Epithelial cell of esophagus (primary cell): ENCODE results near the gene IL19.

ENCODE experiments used
- DNase-seq: peaks from one replicate; pipeline ENCODE4 v3.0.0; 2010; ENCODE audit warnings: low read depth
- H3K4me3 ChIP-seq: 2 replicates; pipeline ENCODE4 v1.5.1; 2011; ENCODE audit warnings: mild to moderate bottlenecking, low read length, control low read depth
- TF ChIP-seq, protein P1 (sequence below): IDR thresholded peaks from 2 replicates; pipeline ENCODE4 v1.5.1; 2011; ENCODE audit warnings: low read depth, mild to moderate bottlenecking, low read length, control low read depth, inconsistent platforms; ENCODE audit not compliant: insufficient read depth; ENCODE audit errors: missing control alignments

IL19 gene

DNA sequence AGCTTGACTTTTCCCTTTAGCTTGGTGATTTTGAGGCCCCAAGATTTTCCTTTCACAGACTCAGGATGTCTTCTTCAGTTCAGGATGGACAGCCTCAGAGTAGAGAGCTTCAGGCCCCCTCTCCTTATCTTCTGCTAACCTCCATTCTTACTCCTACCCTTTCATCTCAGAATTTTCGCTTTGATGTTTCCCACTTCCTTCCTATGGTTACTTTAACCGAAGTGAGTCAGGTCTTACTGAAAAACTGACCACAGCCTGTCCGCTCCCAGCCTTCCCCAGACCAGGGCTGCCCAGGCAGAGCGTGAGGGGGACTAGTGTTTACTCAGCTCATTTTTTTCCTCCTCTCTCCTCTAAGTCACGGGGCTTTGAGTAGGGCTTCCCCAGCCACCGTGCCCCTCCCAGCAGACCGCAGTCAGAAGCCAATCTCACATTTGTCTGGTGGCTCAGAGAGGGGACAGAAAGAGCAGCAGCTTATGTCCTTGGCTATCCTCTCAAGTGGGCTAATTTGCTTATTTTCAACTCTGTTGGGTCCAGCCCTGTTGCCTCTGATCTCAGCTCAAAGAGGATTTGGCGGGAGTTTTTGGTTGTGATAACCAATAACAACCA, 4.2 kb upstream of the IL19 start:
- H3K4me3 ChIP-seq = no peak overlapping the region
- TF ChIP-seq, protein P1, sequence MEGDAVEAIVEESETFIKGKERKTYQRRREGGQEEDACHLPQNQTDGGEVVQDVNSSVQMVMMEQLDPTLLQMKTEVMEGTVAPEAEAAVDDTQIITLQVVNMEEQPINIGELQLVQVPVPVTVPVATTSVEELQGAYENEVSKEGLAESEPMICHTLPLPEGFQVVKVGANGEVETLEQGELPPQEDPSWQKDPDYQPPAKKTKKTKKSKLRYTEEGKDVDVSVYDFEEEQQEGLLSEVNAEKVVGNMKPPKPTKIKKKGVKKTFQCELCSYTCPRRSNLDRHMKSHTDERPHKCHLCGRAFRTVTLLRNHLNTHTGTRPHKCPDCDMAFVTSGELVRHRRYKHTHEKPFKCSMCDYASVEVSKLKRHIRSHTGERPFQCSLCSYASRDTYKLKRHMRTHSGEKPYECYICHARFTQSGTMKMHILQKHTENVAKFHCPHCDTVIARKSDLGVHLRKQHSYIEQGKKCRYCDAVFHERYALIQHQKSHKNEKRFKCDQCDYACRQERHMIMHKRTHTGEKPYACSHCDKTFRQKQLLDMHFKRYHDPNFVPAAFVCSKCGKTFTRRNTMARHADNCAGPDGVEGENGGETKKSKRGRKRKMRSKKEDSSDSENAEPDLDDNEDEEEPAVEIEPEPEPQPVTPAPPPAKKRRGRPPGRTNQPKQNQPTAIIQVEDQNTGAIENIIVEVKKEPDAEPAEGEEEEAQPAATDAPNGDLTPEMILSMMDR = no peak
- DNase-seq = peak; percentile 18

DNA sequence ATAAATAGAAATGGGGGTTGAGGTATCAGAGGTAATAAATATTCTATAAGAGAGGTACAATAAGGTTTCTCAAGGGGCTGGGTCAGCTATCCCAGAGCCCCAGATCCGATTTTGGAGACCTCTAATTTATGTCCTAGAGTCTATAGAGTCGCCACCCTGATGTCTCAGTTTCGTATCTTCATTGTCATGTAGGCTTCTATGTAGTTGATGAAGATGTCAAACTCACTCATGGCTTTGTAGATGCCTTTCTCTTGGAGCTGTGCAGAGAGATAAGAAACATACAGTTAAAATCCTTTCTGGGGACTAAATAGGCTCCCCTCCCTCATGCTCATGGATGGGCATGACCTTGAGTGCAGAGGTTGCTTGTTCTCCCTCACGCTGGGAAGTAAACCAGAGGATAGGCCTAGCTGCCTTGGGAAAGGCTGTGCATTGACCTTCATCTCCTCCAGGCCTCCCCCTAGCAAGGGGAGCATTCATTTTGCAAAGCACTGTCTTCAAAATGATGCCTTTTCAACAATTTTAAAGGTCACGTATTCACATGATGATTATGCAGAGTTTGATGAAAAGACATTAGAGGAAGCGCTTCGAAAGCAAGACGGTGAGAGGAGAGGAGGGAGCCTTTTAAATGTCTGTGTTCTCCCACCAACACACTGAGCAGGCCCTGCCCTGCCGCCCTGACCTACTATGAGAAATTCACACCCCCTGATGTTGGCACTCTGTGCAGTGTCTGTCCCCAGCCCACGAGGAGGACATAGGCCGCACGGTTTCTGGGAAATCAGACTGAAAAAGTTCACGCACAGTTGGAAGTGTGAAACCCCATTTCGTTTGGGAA, 1.9 kb upstream of the IL19 start:
- TF ChIP-seq, protein P1 = no peak
- no peak overlapping the region for H3K4me3 ChIP-seq
- no peak for DNase-seq

DNA sequence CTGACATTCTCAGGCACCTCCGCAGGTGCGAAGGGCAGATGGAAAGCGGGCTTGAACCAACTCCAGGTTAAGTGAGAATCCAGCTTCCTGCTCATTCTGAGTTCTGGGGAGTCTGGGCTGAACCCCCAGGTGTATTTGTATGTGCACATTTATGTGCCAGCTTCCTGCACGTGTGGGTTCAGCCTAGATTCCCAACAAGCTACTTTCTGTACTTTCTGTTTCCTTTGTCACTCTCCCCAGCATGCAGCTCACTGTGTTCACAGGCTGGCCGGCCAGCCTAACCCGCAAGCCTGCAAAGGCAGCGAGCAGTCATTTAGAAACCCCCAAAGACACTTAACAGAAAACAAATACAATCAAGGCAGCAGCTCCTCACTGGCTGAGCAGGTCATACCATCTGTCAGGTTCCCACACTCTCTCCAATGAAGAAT, 1.3 kb upstream of the IL19 start:
- TF ChIP-seq, protein P1 = no peak
- no peak for DNase-seq

DNA sequence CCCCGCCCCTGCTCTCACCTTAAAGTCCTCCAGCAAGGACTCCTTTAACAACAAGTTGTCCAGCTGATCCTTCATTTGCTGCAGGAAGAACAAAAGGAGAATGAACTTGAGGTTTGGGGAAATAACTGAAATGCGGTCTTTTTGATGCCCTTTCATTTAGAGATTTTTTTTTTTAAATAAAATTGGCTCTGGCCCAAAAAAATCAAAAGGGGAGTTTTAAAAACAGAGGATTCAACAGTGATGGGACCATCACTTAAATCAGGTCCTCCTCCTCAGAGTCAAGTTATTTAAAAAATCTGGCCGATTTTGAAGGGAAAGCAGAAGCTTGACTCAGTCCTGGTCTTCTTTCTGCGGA, 742 bp downstream of the IL19 start:
- TF ChIP-seq, protein P1 = no peak
- H3K4me3 ChIP-seq = no peak overlapping the region
- no peak for DNase-seq

More for the DNA sequence above, 1.3 kb upstream of the IL19 start:
- H3K4me3 ChIP-seq = no peak overlapping the region

DNA sequence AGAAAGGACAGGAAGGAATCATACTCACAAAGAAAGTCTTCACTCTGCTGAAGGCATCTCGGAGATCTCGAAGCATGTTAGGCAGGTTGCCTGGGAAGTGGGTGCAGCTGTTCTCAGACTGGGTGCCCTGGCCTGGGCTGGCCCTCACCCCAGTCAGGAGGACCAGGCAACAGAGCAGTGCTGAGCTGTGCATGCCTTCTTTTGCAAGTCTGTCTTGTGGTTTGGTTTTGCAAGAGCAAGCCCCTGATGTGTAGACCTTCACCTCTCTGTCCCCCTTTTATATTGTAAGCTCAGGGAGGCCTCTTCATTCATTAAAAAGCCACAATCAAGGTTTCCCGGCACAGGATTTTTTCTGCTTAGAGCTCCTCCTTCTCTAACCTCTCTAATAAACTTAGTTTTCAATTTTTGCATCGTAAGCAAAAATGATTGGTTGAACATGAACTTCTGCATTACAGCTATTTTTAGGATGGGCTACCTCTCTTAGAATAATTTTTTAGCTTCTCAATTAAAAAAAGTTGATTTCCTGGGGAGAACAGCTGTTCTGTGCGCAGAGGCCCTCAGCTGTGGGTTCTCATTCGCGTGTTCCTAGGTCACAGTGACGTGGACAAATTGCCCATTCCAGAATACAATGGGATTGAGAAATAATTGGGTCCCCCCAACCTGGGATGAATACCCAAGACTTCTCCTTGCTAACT, 1.8 kb downstream of the IL19 start, which contains the start of gene IL10:
IL10 (minus strand) TSS at position 252 of the 695 bp plus-strand sequence; CDS start at position 193, 59 bp downstream.
- DNase-seq = no peak
- no peak within 1 kb of the TSS for H3K4me3 ChIP-seq
- TF ChIP-seq, protein P1 = no peak

DNA sequence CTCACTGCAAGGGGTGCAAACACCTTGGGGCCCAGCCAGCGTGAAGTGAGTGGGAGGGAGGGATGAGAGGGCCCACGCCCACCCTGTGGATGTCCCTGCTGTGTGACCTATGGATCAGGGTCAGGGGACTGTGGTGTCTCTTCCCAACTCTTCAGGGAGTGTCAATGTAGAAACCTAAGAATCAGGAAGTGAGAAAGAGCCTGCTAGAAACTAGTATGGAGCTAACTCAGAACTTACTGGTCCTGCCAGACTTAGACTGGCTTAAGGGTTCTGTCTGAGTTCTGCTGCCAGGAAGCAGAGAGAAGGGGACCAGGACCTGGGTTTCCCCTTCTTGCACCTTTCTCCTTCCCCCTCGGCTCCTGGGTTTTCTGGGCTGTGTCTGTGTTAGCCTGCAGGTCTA, 3.5 kb downstream of the IL19 start:
- H3K4me3 ChIP-seq = no peak overlapping the region
- DNase-seq = no peak
- TF ChIP-seq, protein P1 = no peak
